Stimulated activated CD8-positive, alpha-beta memory T cell treated with anti-CD3 and anti-CD28 coated beads, Interleukin-2, amount 100 ng/mL, for 48 hours (primary cell): ENCODE results near the gene DOCK3.
"Not testable (repeated sequence)": the region's sequence is repeated elsewhere in the genome, so short reads cannot be mapped to it uniquely, and the experiment has no call there.

ENCODE experiments used
- DNase-seq, 2 donors: peaks; one replicate each; pipeline ENCODE4 v3.0.0-alpha.2; 2020; ENCODE audit warnings: low read depth in 2 of 2

Gene DOCK3

DNA sequence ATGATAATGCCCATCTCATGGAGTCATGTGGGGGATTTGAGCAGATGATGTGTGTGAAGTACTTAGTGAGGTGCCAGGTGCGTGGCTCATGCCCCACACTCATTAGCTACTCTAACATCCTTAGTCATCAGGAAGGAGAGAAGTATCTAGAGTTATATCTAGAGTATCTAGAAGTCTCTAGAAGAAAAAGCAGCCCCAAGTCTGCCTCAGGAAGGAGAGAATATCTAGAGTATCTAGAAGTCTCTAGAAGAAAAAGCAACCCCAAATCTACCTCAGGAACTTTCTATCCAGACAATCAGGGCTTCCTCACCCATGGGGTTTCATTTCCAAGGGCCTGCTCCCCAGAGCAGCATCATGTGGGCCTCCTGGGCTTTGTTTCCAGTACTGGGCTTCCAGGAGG, 24.7 kb upstream of the DOCK3 start:
- DNase-seq: no peak

DNA sequence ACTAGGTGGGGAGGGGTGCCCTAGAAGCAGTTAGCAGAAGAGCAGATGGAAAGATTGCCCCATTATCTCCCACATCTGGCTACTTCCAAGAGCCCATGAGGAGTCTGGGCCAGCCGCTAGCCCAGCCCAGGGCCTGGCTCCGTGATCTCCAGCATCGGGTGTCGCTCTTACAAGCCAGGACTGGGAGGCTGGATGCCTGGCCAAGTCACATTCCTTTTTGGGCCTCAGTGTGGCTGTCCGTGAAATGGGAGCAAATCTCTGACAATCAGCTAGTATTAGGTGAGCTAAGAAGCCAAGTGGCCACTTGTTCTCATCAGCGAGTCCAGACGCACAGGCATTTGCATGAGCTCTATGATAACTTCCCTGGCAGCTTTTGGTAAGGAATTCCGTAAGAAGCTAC, 23.3 kb upstream of the DOCK3 start:
- DNase-seq: no peak

DNA sequence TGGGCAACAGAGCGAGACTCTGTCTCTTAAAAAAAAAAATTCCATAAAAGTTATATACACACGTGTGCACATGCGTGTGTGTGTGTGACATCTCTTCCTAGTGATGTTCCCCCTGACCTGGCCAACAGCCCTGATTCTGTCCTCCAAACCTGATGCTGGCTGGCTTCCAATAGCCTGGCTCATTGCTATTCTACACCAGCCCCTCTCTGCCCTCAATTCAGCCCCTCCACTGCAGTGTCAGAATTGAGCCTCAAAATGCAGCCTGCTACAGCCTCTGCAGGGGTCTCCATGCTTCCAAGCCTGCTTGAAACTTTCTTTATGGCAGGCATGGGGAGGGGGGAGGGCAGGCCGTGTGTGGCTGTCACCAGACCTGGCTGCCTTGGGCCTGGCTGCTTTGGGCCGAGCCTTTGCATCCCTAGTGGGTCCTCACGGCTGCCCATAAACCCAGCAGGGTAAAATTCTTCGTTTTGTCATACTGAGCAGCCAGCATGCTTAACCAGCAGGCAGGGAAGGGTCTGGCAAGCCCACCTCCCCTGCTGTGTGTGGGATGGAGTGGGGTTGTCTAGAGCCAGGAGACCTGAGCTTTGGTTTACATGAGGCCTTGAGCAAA, 22.7 kb upstream of the DOCK3 start:
- DNase-seq: no peak

DNA sequence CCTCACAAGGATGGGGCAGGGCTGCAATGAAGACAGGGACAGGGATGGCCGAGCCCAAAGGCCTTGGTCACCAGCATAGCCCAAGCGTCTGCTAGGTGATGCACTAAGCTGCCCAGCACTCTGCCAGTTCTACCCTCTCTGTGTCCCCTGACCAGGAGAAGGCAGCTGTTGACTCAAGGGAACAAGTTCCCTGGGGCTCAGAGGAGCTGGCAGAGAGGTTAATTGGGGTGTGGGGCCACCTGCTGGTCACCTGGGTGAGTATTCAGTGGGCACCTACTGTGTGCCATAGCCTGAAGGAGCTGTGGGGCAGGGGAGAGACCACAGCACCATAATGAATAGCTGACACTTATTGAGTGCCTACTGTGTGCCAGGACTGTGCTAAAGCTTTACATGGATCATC, 22.0 kb upstream of the DOCK3 start:
- peak in 1 of 2 donors; percentile 31 for DNase-seq

DNA sequence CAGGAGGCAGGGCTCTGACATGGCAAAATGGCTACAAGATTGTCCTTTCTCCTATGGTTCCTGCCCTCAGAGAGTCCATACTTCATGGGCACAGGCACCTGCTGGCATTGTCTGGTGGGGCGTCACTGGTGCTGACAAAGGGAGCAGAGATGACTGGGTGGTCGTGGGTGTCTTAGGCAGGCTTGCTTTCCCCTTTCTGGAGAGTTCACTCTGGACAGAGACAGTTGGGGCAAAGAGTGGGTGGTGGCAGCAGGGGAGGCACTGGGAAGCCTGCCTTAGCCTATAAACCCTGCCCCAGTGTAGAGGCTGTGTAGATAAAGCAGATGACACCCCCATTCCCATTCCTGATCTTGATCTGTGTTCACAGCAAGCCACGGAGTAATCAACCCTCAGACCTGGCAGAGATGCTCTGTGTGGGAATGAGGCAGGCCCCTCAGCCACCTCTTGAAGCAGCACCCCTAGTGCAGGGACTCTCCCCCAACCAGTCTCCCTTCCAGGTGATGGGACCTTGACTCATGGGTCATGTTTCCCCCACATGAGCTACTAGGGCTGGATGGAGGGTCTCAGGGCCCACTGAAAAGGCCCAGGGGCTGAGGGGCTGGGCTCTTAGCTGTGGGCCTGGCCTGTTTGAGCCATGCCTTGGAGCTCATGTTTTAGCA, 20.7 kb upstream of the DOCK3 start:
- no peak for DNase-seq

DNA sequence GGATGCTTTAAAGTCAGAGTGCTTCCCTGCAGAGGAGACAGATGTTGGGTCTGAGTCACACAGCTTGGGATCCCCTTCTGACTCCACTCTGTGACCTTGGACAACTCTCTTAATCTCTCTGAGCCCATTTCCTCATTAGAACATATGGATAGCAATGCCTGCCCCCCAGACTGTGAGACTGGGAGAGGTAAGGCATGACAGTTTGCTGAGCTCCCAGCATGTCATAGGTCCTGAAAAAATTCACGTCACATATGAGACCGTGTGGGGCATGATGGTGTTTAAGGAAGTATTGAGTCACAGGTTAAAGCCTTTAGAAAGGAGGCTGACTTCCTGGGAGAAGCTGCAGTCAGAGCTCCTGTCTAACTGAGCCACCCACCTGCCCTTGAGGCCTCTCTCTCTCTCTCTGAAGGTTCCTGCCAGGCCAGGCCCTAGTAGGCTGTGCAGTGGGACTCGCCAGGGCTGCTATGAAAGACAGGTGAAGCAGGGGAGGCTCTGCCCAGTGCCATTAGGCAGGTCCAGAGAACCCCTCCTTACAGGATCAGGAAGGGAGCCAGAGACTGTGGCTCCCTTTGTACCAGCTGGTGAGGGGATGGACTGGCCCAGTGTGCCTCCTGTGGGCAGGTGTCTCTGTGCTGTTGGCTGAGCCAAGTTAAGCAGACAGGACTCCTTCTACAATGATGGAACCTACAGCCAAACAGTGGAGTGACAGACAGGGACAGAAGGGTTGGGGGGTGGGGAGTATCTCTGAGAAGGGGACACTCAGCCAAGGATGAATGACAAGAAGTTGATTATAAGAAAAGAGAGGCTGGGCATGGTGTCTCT, 19.5 kb upstream of the DOCK3 start:
- no peak for DNase-seq

DNA sequence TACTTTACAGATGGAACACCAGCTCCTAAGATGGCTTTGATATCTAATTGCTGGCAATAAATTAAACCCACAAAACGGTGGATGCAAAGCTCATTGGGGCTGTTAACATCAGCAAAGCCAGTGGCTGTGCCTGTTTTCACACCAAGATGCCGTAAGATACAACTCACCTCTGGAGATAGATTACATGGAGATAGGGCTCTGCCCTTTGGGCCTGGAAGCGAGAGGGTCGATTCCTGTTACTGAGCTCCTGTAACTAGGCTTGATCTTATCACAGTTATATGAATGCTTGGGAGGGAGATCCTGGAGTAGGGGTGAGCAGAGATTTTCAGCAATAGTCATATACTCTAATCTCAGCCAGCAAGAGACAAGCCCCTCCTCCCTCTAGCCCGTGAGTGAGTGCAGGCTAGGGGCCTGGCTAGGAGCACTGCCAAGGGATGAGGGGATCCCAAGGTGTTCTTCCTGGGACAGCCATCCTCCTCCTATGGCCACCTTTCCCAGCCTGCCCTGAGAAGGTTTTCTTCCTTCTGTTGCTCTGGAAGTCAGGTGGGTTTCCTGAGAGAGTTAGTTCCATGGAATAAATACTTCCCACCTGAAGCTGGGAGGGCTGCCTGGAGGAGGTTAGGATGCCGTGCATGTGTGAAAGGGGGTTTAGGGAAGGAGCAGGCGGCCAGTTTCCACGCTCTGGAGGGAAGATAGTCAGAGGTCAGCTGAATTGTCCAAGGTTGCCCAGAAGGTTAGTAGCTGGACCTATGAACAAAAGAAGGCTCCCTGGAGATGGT, 18.1 kb upstream of the DOCK3 start:
- DNase-seq: no peak

DNA sequence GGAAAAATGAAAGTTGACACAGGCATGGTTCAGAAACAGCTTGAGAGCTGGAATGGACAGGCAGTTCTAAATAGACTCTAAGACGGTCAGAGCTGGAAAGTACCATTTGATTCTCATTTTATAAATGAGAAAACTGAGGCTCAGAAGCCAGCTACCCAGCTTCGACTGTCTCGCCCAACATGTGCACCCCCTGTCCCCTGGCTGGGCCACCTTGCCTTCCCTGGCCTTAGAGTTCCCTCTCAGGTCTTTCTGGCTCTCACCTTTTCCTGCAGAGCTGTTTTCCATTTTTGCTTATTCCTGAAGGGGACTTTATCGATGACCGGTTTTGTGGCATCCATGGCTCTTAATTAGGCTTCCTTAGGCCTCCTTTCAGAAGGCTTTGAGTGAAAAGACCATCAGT, 17.3 kb upstream of the DOCK3 start:
- no peak for DNase-seq

DNA sequence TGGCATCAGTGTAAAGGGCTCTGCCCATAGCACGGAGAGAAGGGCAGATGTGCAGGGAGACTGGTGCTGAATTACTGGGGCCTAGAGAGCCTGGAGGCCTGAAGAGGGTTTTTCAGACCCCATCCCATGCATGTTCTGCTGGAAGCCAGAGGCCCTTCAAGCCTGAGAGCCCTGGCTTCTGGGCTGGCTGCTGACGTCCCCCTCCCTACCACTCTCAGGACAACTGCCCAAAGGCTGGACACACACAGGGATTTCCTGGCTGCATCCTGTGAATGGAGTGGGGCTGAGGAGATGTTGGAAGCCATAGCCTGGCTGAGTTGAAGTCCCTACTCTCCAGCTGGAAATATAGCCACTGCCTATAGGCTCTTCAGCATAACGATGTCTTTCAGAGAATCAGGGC, 16.9 kb upstream of the DOCK3 start:
- no peak for DNase-seq

DNA sequence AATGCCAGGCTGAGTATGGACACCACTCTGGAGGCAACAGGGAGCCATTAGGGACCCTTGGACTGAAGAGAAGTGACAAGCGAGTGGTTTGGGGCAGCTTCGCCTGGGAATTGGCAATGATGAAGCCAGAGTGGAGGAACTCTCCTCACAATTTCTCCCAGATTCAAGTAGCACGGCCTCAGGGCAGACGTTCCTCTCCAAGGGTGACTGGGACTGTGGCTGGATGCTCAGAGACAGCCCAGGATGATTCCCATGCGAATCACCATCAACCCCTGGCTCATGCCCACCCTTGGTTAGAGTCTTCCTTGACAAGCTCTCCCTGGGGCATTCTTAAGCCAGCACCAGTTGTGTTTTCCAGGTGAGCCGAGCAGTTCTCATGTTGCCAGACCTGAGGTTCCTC, 16.3 kb upstream of the DOCK3 start:
- DNase-seq: no peak

DNA sequence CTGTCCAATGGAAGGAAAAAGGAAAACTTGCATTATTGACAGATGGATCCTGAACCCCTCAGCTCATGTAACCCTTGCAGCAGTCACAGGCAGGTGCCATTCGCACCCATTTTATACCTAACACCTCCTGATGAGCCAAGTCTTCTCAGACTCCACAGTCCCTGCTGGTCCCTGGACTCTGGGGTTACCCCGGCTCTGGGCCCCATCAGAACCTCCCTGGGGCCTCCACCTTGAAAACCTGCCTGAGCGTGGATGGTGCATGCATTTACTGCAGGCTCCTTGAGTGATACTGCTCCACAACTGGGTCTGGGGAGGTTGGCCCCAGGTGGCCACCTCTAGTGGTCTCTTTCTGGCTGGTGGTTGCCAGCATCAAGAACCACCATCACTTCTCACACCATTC, 15.9 kb upstream of the DOCK3 start:
- DNase-seq: no peak

DNA sequence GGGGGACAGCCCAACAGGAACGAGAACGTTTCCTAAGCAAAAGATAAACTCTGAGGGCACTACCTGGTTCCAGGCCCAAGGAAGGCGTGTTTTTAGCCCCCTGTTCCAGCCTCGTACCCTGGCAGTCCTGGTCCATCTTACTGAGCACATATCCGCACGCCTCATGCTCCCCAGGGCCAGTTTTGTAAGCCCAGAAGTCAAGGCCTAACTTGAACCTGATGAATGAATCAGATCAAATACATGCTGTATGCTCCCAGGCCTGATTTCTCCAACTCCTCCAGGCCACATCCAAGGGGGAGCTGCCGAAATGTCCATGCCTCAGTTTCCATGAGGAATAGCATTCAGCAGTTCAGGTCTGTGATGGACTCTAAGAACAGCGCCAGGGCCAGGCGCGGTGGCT, 14.3 kb upstream of the DOCK3 start:
- DNase-seq: no peak

DNA sequence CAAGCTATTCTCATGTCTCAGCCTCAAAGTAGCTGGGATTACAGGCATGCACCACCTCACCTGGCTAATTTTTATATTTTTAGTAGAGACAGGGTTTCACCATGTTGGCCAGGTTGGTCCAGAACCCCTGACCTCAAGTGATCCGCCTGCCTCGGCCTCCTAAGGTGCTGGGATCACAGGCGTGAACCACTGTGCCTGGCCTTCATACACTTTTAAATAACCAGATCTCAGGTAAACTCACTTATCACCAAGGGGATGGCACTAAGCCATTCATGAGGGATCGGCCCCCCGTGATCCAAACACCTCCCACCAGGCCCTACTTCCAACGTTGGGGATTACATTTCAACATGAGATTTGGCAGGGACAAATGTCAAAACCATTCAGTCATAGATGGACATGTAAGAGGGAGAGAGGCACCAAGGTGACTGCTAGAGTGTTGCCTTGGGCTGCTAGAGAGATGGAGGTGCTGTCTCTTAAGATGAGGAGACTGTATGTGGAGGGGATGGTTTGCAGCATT, 13.3 kb upstream of the DOCK3 start:
- no peak for DNase-seq

DNA sequence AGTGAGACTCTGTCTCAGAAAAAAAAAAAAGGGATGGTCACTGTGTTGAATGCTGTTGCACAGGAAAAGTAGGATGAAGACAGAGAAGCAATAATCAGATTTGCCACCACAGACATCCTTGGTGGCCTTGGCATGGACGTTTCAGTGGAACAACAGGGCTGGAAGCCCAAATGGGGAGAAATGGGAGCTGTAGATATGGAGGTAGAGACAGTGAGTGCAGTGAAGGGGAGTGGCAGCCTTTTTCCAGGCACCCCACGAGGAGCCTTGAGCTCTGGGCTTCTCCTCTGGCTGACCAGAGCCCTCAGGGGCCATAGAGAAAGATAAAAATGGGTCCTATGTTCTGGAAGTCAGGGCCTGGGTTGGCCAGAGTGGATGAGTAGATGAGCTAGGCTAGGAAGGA, 12.3 kb upstream of the DOCK3 start:
- DNase-seq: no peak

DNA sequence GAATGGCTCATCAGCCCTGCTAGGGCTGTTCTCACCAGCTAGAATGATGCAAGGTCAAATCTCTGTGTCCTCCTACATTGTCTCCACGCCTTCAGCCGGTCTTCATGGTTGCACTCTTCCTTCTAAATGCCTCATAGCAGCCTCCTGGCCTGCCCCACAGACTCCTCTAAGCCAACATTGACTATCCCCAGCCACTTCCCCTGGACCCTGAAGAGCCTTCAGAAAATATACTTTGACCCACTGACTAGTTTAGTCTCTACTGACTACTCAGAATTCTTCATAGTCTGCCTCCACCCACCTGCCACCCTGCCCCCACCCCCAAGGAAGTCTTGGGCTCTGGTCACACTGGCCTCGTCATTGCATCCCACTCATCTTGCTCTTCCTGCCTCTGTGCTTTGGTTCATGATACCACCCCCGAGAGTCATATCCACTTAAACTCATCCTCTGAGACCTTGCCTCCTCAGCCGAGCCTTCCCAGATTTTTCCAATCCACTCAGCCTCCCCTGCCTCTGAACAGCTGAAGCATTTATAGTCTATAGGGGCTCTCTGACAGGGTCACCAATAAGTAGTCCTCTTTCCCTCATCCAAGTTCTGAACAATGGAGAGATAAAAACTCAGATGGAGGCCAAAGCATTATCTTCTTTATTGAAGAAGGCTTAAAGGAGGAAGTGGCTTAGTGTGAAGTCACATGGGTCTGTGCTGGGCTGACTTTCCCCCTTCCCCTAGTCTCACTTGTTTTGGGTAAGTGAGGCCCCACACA, 9.5 kb upstream of the DOCK3 start:
- peak; percentile 12 to 24 for DNase-seq

DNA sequence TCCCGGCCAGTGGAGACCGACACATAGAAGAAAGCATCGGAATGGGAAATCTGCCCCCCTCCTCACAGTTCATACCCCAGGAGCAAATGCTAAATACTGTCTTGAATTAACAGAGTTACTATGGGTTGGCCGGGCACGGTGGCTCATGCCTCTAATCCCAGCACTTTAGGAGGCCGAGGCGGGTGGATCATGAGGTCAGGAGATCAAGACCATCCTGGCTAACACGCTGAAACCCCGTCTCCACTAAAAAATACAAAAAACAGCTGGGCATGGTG, 8.9 kb upstream of the DOCK3 start:
- DNase-seq: not testable (repeated sequence)

DNA sequence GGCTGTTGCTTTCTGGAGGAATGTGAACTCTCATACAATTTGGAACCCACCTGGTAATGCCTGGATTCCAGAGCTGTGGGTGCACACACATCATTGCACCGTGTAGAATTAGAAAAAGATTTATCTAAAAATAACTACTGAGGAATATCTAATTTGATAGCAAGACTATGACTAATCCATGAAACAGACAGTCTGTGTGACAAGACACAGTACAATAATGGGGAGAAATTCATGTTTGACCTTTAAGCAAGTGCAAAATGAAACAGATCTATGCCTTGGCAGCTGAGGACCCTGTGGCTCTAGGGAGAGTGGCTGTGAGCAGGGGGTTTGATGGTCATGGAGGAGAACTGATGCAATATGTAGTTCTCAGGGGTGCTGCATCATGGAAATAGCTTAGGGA, 7.9 kb upstream of the DOCK3 start:
- DNase-seq: no peak

DNA sequence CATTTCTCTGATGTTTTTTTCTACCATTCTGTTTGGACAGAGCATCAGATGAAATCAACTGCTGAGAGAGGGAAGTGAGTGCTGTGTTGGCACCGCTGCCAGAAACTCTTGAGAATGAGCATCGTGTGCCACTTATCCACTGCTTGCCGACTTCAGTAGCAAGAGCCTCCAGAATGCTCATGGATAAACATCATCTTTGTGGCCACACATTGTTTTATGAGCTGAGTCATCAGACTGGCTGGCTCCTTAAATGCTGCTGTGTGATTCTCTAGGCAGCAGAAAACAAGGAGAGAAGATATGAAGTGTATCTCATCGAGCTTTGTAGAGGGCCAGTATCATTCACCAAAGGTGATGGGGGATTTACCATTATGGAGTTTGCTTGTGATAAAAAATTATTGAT, 3.4 kb upstream of the DOCK3 start:
- DNase-seq: no peak

DNA sequence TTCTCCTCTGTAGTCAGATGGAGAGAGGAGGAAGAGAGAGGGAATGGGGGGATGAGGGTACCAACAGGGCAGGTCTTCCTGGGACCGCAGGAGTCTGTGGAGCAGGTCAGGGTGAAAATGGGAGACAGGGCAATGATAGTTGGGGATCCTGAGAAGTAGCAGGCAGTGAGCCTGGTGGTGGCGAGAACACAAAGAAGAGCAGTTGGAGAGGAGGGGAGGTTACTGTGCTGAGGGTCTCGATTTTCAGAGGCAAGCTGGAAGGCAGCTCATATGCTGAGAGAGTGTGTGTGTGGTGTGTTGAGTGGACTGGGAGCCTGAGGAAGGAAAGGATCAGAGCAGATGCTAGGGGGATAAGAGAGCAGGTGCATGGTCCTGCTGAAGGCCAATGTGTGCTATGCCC, 2.1 kb upstream of the DOCK3 start:
- DNase-seq: no peak

DNA sequence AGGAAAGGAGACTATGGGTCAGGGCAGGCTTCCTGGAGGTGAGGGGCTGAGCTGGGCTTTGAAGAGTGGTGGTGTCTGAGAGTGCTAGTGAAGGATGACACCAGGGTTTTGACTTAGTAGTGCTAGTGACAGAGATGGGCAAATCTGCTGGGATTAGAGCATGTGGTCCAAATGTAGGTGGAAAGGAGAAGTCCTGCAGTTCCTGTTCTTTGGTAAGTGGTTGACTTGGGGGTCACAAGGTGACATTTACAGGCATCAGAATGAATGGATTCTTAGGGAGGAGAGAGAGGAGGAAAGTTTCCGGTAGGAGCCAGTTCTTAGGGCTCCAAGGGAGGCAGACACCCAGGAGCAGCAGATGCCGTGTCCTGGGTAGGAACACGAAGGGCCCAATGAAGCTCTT, 796 bp upstream of the DOCK3 start:
- DNase-seq: no peak

DNA sequence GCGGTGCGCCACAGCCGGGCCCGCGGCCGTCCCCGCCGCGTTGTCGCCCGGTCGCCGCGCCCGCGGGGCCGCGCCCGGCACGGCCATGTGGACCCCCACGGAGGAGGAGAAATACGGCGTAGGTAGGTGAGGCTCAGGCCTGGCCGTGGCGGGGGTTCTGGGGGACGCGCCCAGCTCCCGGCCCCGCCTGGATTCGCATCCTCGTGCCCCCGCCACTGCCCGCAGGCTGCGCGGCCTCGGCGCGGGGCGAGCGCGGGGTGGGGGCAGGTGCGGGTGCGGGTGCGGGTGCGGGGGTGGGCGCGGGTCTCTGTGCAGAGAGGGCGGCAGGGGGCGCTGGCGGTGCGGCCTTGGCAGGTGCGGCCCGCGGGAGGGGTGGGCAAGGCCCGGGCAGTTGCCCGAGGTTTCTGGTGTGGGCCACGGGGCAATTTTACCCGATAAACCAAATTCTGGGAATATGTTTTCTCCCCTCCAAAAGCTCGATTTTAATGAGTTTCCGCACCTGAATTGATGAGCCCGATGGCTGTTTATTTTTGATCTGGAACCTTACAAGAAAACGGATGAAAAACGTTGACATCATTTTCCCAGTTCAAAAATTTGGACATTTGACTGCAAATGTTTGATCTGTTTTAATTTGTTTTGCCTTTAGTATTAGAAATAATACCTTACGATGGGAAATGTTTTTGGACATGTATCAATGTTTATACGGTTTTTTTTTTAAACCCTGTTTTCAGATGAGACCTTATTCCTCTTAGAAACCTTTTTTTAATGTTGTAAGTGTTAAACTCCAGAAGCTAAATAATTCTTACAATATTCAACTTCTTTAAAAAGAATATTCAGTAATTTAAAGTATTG, 678 bp downstream of the DOCK3 start:
- DNase-seq: peak; percentile 62 to 64
